B cell (primary cell): Measurements from ENCODE around the gene DNAAF5. TPM values are rescaled to one million over a fixed set of nuclear protein-coding genes. Genes with fewer than 3 reads are reported as not detected.
A peak's percentile ranks its signal among the peaks of the same experiment; 100 is the strongest.

Source experiments
- ATAC-seq: fragments of 200-7000 bp; cut with Tn5 transposase; one replicate; pipeline ENCODE4 v1.10.0; 2021; ENCODE audit warnings: low read depth, mild to moderate bottlenecking, moderate number of reproducible peaks, moderate library complexity
- CTCF ChIA-PET: fragments of 350-600 bp; sonication (Branson Sonifier 250); formaldehyde crosslinking; loops from one replicate; lab custom pipeline; 2021; ENCODE audit warnings: antibody characterized with exemption, inconsistent platforms; lab: Charles Lee
- POLR2A ChIA-PET: fragments of 350-600 bp; sonication (Branson Sonifier 250); formaldehyde crosslinking; loops from one replicate; lab custom pipeline; 2021; ENCODE audit warnings: antibody characterized with exemption; lab: Charles Lee
- DNase-seq: peaks from one replicate; pipeline ENCODE4 v3.0.0; 2013
- H2AFZ ChIP-seq: 2 replicates; pipeline ENCODE4 v1.6.1; 2012; ENCODE audit warnings: mild to moderate bottlenecking, low read depth, low read length; ENCODE audit not compliant: insufficient read depth, poor library complexity, severe bottlenecking
- H3K27ac ChIP-seq, 2 donors: 1 replicate in 1 of 2; 2 replicates in 1 of 2; pipeline ENCODE4 v1.5.1; 2012 to 2013; ENCODE audit warnings: low read length in 2 of 2, mild to moderate bottlenecking in 2 of 2, moderate library complexity in 1 of 2
- H3K27me3 ChIP-seq, 4 experiments: fragments of 200-600 bp in 1 of 4; sonication (generic) in 1 of 4; replicated peaks in 1 of 4; 1 replicate in 2 of 4; 2 replicates in 2 of 4; pipeline versions ENCODE4 v1.6.1 to v1.7.0; 2013 to 2016; ENCODE audit warnings: low read length in 3 of 4, mild to moderate bottlenecking in 2 of 4, mixed read lengths in 1 of 4, moderate library complexity in 1 of 4; ENCODE audit not compliant: insufficient read depth in 4 of 4, control insufficient read depth in 3 of 4; ENCODE audit errors: control extremely low read depth in 1 of 4
- H3K36me3 ChIP-seq, 2 experiments: replicated peaks in 1 of 2; 1 replicate in 1 of 2; 2 replicates in 1 of 2; pipeline versions ENCODE4 v1.6.1 to v1.7.1; 2013; ENCODE audit warnings: low read length in 1 of 2; ENCODE audit not compliant: insufficient read depth in 2 of 2, control insufficient read depth in 1 of 2; ENCODE audit errors: control extremely low read depth in 1 of 2, extremely low read depth in 1 of 2
- H3K4me1 ChIP-seq, 2 donors: fragments of 200-600 bp in 1 of 2; sonication (generic) in 1 of 2; 1 replicate in 1 of 2; 2 replicates in 1 of 2; pipeline versions ENCODE4 v1.5.1 to v1.6.1; 2013 to 2017; ENCODE audit warnings: low read length in 2 of 2; ENCODE audit not compliant: control insufficient read depth in 2 of 2, insufficient read depth in 2 of 2
- H3K4me2 ChIP-seq: replicated peaks from 2 replicates; pipeline ENCODE3; 2012; ENCODE audit warnings: mild to moderate bottlenecking, low read depth, low read length; ENCODE audit not compliant: poor library complexity, severe bottlenecking
- H3K4me3 ChIP-seq, 5 experiments: fragments of 200-600 bp in 1 of 5; sonication (generic) in 1 of 5; 1 replicate in 3 of 5; 2 replicates in 2 of 5; pipeline versions ENCODE4 v1.5.1 to v1.7.0; 2011 to 2016; ENCODE audit warnings: low read length in 4 of 5, mild to moderate bottlenecking in 4 of 5, low read depth in 2 of 5, control low read depth in 1 of 5, moderate library complexity in 1 of 5; ENCODE audit not compliant: insufficient read depth in 1 of 5; ENCODE audit errors: control extremely low read depth in 1 of 5, extremely low read depth in 1 of 5
- H3K79me2 ChIP-seq: fragments of 200-600 bp; sonication (generic); one replicate; pipeline ENCODE4 v1.6.0; 2016; ENCODE audit warnings: low read length; ENCODE audit not compliant: control insufficient read depth, insufficient read depth
- H3K9ac ChIP-seq: fragments of 200-600 bp; sonication (generic); 2 replicates; pipeline ENCODE4 v1.6.1; 2017; ENCODE audit warnings: mild to moderate bottlenecking, low read length, moderate library complexity
- H3K9me3 ChIP-seq, 3 donors: one replicate each; pipeline versions ENCODE4 v1.6.1 to v1.7.1; 2013; ENCODE audit warnings: low read length in 2 of 3; ENCODE audit not compliant: control insufficient read depth in 2 of 3, insufficient read depth in 1 of 3; ENCODE audit errors: control extremely low read depth in 1 of 3
- H4K20me1 ChIP-seq: 2 replicates; pipeline ENCODE4 v1.6.0; 2012; ENCODE audit warnings: mild to moderate bottlenecking, low read length; ENCODE audit not compliant: insufficient read depth, control insufficient read depth, poor library complexity, severe bottlenecking
- H3K27ac Mint-ChIP-seq: one replicate; pipeline ENCODE4 v1.8.0; 2021; ENCODE audit warnings: mixed read lengths
- H3K27me3 Mint-ChIP-seq: one replicate; pipeline ENCODE4 v1.8.0; 2021; ENCODE audit warnings: mixed read lengths
- H3K4me1 Mint-ChIP-seq: one replicate; pipeline ENCODE4 v1.8.0; 2021; ENCODE audit warnings: mixed read lengths
- H3K4me3 Mint-ChIP-seq: one replicate; pipeline ENCODE4 v1.8.0; 2021; ENCODE audit warnings: mixed read lengths
- H3K9me3 Mint-ChIP-seq: one replicate; pipeline ENCODE4 v1.8.0; 2022; ENCODE audit warnings: mixed read lengths; ENCODE audit not compliant: insufficient read depth
- EZH2 ChIP-seq: IDR thresholded peaks from 2 replicates; pipeline ENCODE4 v1.6.1; 2012; ENCODE audit warnings: borderline replicate concordance, low read depth, mild to moderate bottlenecking, moderate library complexity, low read length; ENCODE audit not compliant: insufficient read depth, poor library complexity, severe bottlenecking
- WGBS: methylation state at CpG from one replicate; pipeline ENCODE4 v1.1.5; 2013; ENCODE audit warnings: missing lambda C conversion rate; ENCODE audit not compliant: insufficient coverage; 5-methylcytosine and 5-hydroxymethylcytosine counted together
- intact Hi-C: fragments of 100-400 bp; cut with micrococcal nuclease; formaldehyde crosslinking; loops from one replicate; pipeline ENCODE4 v1.10.0; 2022
- polyA plus RNA-seq: library from polyadenylated mRNA; depleted of rRNA; stranded (reverse); fragments of >200 nt; gene quantifications from 2 replicates; pipeline ENCODE4 v1.2.3, GENCODE V29; 2012
- total RNA-seq, 2 donors: library from RNA; stranded (reverse); fragments of 120-200 nt in 1 of 2; gene quantifications; 1 replicate in 1 of 2; 2 replicates in 1 of 2; pipeline versions ENCODE4 v1.2.3 to v1.2.4, GENCODE V29; 2013 to 2022
- TF ChIP-seq, protein P1 (sequence below): fragments of 200-600 bp; IDR thresholded peaks from one replicate; pipeline ENCODE4 v1.8.0; 2022; ENCODE audit warnings: antibody characterized with exemption, mild to moderate bottlenecking

Gene DNAAF5
- total and polyA plus RNA-seq, 2 donors (not counting 1 experiment from before 2014, with no cell fraction given), result 18.0 to 21.4 TPM

DNA sequence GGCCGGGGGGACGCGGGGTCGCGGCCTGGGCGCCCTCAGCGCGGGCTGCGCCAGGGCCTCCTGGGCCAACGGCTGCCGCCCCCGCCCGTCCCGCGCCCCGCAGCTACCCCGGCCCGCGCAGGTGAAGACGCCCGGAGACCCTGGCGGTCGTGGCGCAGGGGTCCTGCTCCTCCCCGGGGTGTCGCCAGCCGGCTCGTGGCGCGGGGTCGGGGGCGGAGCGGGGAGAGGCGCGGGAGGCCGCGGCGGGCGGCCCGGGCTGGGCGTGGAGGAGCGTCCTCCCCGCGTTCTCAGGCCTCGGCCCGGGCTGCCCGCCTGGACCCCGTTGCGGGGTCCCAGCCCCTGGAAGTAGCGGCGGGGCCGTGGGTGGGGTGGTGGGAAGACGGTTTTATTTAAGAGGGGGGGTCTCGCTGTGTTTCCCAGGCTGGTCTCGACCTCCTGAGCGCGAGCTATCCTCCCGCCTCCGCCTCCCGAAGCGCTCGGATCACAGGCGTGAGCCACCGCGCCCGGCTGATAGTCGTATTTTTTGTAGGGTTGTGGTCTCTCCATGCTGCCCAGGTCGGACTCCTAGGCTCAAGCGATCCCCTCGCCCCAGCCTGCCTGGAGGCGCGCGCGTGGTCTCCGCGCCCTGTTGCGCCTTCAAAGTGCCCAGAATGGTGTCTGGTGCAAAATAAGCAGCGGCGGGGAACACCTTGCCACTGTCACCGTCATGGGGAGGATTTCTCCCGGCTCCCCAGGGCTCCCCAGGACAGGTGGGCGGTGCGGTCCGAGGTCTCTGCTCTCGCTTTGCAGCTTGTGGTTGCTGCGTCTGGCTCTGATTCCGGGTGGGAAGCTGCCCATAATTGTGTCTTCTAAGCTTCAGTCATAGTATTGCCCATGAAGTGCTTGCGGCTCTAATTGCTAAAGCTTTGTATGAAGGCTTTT, 90.5 kb downstream of the DNAAF5 start:
- peak; percentile 51 for DNase-seq
- Histone ChIP-seq H3K36me3 (peaks cover 0 to 4% of the 10 kb centered on the region in 2 experiments), H3K4me3 (peak overlapping the region; percentile 3 to 71 (median 66)), H3K9ac (peak overlapping the region; percentile 75), H3K9me3 (no peaks in the 10 kb centered on the region), H3K27me3 (no peaks in the 10 kb centered on the region), H2AFZ (peak overlapping the region; percentile 69), H3K4me1 (peaks cover 29 to 39% of the 10 kb centered on the region in 2 donors), H3K27ac (peak overlapping the region; percentile 24 to 73), H3K79me2 (peaks cover 53% of the 10 kb centered on the region), H4K20me1 (peaks cover 47% of the 10 kb centered on the region), H3K4me2 (peak overlapping the region; percentile 91)
- ChIA-PET CTCF (interaction anchor here (0.6 to 1.5 kb wide), 9 partner anchors 11 to 58 kb away, joined by 3 to 4 read pairs (median 3); partner anchors contain the start of gene SUN1), POLR2A (interaction anchor here (0.8 to 1.6 kb wide), 2 partner anchors 12 to 15 kb away, joined by 3 to 8 read pairs; partner anchors contain the start of gene SUN1)
- Mint-ChIP-seq H3K4me3 (peak overlapping the region; percentile 90), H3K9me3 (no peaks in the 10 kb centered on the region), H3K27ac (peak overlapping the region; percentile 80), H3K27me3 (no peaks in the 10 kb centered on the region), H3K4me1 (peaks cover 61% of the 10 kb centered on the region)
- intact Hi-C loops, result loop anchor here (10.0 kb wide), 1 partner anchor 92 kb away; the partner anchor contains the start of genes DNAAF5 and PRKAR1B
- WGBS, result 1% methylated on average over 83 of the region's 88 CpGs
- ATAC-seq, result no peak
- TF ChIP-seq, protein P1, sequence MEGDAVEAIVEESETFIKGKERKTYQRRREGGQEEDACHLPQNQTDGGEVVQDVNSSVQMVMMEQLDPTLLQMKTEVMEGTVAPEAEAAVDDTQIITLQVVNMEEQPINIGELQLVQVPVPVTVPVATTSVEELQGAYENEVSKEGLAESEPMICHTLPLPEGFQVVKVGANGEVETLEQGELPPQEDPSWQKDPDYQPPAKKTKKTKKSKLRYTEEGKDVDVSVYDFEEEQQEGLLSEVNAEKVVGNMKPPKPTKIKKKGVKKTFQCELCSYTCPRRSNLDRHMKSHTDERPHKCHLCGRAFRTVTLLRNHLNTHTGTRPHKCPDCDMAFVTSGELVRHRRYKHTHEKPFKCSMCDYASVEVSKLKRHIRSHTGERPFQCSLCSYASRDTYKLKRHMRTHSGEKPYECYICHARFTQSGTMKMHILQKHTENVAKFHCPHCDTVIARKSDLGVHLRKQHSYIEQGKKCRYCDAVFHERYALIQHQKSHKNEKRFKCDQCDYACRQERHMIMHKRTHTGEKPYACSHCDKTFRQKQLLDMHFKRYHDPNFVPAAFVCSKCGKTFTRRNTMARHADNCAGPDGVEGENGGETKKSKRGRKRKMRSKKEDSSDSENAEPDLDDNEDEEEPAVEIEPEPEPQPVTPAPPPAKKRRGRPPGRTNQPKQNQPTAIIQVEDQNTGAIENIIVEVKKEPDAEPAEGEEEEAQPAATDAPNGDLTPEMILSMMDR, result no peak
- no peak for TF ChIP-seq EZH2
